ENCODE data around the gene CNDP1. TPM values are rescaled to one million over a fixed set of nuclear protein-coding genes. Genes with fewer than 3 reads are reported as not detected.

Gene CNDP1
- total RNA-seq, 1 experiment from 2014 or later: not detected

DNA sequence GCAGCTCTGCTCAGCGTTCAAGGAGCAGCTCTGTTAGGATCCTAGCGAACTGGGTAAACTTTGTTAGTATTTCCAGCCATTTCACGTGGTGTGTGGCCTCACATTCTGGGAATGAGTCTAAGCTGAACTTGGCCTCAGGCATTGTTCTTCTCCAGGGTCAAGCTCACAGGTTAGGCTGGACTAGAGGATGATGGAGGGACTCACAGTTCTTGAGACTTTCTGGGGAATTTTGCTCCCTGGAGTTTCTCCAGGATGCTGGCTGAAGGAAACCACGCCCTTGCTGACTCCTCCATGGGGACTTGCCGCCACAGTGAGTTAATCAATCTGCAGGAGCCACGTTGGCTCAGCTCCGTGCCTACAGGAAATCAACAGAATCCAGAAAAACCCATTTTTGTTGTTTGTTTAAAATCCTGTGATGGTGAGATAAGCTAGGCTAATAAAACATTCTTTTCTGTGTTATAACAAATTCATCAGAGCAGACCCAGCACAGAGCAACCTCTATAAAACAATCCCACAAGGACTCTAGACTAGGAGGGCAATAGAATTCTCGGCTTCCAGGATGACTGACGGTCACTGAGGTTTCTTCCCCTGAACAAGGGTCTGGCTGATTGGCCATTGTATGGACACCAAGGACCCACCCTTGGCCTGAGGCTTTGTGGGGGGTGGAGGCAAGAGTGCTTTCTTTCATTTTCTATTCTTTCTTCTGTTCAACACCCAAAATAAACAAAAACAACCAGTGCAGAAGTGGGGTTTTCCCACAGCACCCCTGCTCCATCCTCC lies 12.6 kb downstream of the CNDP1 start:
- no peak overlapping the region for H3K27ac Mint-ChIP-seq (ENCODE audit: unreplicated experiment)
- DNase-seq: peak; percentile 30
- peaks cover 10% of the 10 kb centered on the region for H3K9me3 Mint-ChIP-seq (ENCODE audit: low read depth, unreplicated experiment)
- intact Hi-C loops (cut with micrococcal nuclease; ENCODE audit: unreplicated experiment): no loop called here
- no peaks in the 10 kb centered on the region for H3K36me3 Mint-ChIP-seq (ENCODE audit: insufficient read depth, unreplicated experiment)
- no peak overlapping the region for H3K4me3 Mint-ChIP-seq (ENCODE audit: low read depth, unreplicated experiment)
- no peaks in the 10 kb centered on the region for H3K27me3 Mint-ChIP-seq (ENCODE audit: unreplicated experiment)
- CTCF ChIA-PET: interaction anchor here (1.4 kb wide), 1 partner anchor 194 kb away, joined by 3 read pairs; no protein-coding TSS in a partner anchor
- H3K4me1 Mint-ChIP-seq (ENCODE audit: low read depth, unreplicated experiment): peaks cover 25% of the 10 kb centered on the region
- no TSS peak for BruUV-seq (replicated peaks)
- no peak for TF ChIP-seq CTCF (IDR thresholded peaks at IDR 0.05; ENCODE audit: unreplicated experiment)

GRCh38 chr18:74547860-74548259 lies 13.6 kb downstream of the CNDP1 start:
- Mint-ChIP-seq H3K4me3 (ENCODE audit: low read depth, unreplicated experiment) (no peak overlapping the region), H3K27me3 (ENCODE audit: unreplicated experiment) (peaks cover 2% of the 10 kb centered on the region), H3K9me3 (ENCODE audit: low read depth, unreplicated experiment) (peaks cover 10% of the 10 kb centered on the region), H3K4me1 (ENCODE audit: low read depth, unreplicated experiment) (peaks cover 16% of the 10 kb centered on the region), H3K36me3 (ENCODE audit: insufficient read depth, unreplicated experiment) (no peaks in the 10 kb centered on the region), H3K27ac (ENCODE audit: unreplicated experiment) (no peak overlapping the region)
- CTCF ChIA-PET: no interaction called here
- DNase-seq: no peak
- no peak for TF ChIP-seq CTCF (IDR thresholded peaks at IDR 0.05; ENCODE audit: unreplicated experiment)
- intact Hi-C loops (cut with micrococcal nuclease; ENCODE audit: unreplicated experiment): no loop called here
- BruUV-seq (replicated peaks): no TSS peak

GRCh38 chr18:74549591-74550104 lies 15.3 kb downstream of the CNDP1 start:
- H3K4me3 Mint-ChIP-seq (ENCODE audit: low read depth, unreplicated experiment): no peak overlapping the region
- CTCF ChIA-PET: no interaction called here
- H3K27me3 Mint-ChIP-seq (ENCODE audit: unreplicated experiment): peaks cover 19% of the 10 kb centered on the region
- peaks cover 16% of the 10 kb centered on the region for H3K4me1 Mint-ChIP-seq (ENCODE audit: low read depth, unreplicated experiment)
- BruUV-seq (replicated peaks): no TSS peak
- TF ChIP-seq CTCF (IDR thresholded peaks at IDR 0.05; ENCODE audit: unreplicated experiment): no peak
- no peak for DNase-seq
- intact Hi-C loops (cut with micrococcal nuclease; ENCODE audit: unreplicated experiment): no loop called here
- no peak overlapping the region for H3K27ac Mint-ChIP-seq (ENCODE audit: unreplicated experiment)
- no peaks in the 10 kb centered on the region for H3K36me3 Mint-ChIP-seq (ENCODE audit: insufficient read depth, unreplicated experiment)
- peaks cover 10% of the 10 kb centered on the region for H3K9me3 Mint-ChIP-seq (ENCODE audit: low read depth, unreplicated experiment)

DNA sequence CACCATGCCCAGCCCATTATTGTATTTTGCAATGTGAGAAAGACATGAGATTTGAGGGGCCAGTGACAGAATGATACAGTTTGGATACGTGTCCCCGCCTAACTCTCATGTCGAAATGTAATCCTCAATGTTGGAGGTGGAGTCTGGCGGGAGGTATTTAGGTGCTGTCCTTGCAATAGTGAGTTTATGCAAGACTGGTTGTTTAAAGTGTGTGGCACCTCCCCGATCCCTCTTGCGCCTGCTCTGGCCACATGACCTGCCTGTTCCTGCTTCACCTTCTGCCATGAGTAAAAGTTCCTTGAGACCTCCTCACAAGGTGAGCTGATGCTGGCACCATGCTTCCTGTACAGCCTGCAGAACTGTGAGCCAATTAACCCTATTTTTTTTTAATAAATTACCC lies 16.6 kb downstream of the CNDP1 start:
- H3K4me1 Mint-ChIP-seq (ENCODE audit: low read depth, unreplicated experiment): peaks cover 17% of the 10 kb centered on the region
- peaks cover 10% of the 10 kb centered on the region for H3K9me3 Mint-ChIP-seq (ENCODE audit: low read depth, unreplicated experiment)
- no peak for DNase-seq
- H3K27ac Mint-ChIP-seq (ENCODE audit: unreplicated experiment): no peak overlapping the region
- CTCF ChIA-PET: no interaction called here
- no TSS peak for BruUV-seq (replicated peaks)
- peaks cover 26% of the 10 kb centered on the region for H3K27me3 Mint-ChIP-seq (ENCODE audit: unreplicated experiment)
- H3K36me3 Mint-ChIP-seq (ENCODE audit: insufficient read depth, unreplicated experiment): no peaks in the 10 kb centered on the region
- H3K4me3 Mint-ChIP-seq (ENCODE audit: low read depth, unreplicated experiment): no peak overlapping the region
- intact Hi-C loops (cut with micrococcal nuclease; ENCODE audit: unreplicated experiment): no loop called here
- no peak for TF ChIP-seq CTCF (IDR thresholded peaks at IDR 0.05; ENCODE audit: unreplicated experiment)
